Measurements from ENCODE around the gene TP53RK. TPM values are rescaled to one million over a fixed set of nuclear protein-coding genes. Genes with fewer than 3 reads are reported as not detected.

TP53RK gene
- total and polyA plus RNA-seq, 2 donors (not counting 1 experiment from before 2014, with no cell fraction given), result 3.1 to 22.5 TPM

DNA sequence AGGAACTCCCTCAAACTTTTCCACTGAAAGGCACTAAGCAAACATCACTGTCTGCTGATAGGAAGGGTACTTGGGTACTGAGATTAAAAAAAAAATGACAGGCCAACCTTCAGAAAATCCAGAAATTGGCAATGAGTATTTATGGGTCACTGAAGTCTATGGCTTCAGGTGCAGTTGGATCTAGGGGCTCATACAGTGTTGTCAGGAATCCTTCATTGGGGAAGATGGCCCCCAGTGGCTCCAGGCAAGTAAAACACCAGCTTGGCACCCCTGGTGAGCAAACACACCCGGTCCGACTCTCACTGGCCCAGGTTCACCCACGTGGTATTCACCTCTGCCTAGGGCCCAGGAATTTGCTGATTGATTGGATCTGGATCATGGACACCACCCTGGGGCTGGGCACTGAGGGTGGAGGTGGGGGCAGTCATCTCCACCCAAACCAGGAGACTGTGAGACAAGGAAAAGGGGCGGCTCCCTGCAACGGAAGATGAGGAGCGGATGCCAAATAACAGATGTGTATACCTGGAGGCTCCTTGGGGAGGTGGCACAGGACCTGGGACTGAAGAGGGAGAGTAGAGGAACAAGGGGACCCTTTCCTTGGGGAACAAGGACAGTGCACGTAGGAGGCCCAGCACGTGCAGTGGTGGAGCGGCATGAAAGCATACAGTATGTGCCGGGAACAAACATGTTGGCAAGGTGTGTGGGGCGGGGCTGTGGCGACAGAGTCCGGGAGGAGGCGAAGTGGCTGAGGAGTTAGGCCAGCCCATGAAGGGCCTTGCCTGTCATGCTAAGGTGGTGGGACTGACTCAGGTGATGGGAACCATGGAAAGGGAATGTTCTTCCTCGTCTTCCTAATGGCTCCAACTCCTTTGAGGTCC is 25.0 kb upstream of the TP53RK start:
- ChIA-PET POLR2A (no interaction called here), CTCF (no interaction called here)
- ATAC-seq (ENCODE audit: low read depth), result no peak
- WGBS (ENCODE audit: insufficient coverage), result 93% methylated on average over 14 of the region's 15 CpGs
- peaks cover 8% of the 10 kb centered on the region for H3K4me1 Mint-ChIP-seq
- no peak overlapping the region for H3K4me3 Mint-ChIP-seq
- Histone ChIP-seq H3K4me1 (ENCODE audit: control insufficient read depth in 2 of 2, insufficient read depth in 2 of 2, low read length in 2 of 2) (peaks cover 6 to 10% of the 10 kb centered on the region in 2 donors), H3K36me3 (replicated peaks in 1 of 2; ENCODE audit: control extremely low read depth in 1 of 2, control insufficient read depth in 1 of 2, extremely low read depth in 1 of 2, insufficient read depth in 2 of 2, low read length in 1 of 2) (no peaks in the 10 kb centered on the region), H3K4me3 (ENCODE audit: control extremely low read depth in 1 of 5, extremely low read depth in 1 of 5, insufficient read depth in 1 of 5, low read depth in 2 of 5, low read length in 4 of 5) (no peak overlapping the region), H3K9ac (ENCODE audit: low read length) (no peak overlapping the region), H3K27ac (ENCODE audit: low read length in 2 of 2) (no peak overlapping the region), H3K9me3 (ENCODE audit: control extremely low read depth in 1 of 3, control insufficient read depth in 2 of 3, insufficient read depth in 1 of 3, low read length in 2 of 3) (no peaks in the 10 kb centered on the region), H3K4me2 (replicated peaks; ENCODE audit: low read depth, low read length, poor library complexity, severe bottlenecking) (no peak overlapping the region), H2AFZ (ENCODE audit: insufficient read depth, low read depth, low read length, poor library complexity, severe bottlenecking) (no peak overlapping the region), H3K79me2 (ENCODE audit: control insufficient read depth, insufficient read depth, low read length) (no peaks in the 10 kb centered on the region), H4K20me1 (ENCODE audit: control insufficient read depth, insufficient read depth, low read length, poor library complexity, severe bottlenecking) (no peaks in the 10 kb centered on the region), H3K27me3 (replicated peaks in 1 of 4; ENCODE audit: control extremely low read depth in 1 of 4, control insufficient read depth in 3 of 4, insufficient read depth in 4 of 4, low read length in 3 of 4) (peaks cover 0 to 31% (median 11%) of the 10 kb centered on the region in 4 experiments)
- intact Hi-C loops (cut with micrococcal nuclease), result no loop called here
- H3K27ac Mint-ChIP-seq, result no peak overlapping the region
- peaks cover 56% of the 10 kb centered on the region for H3K27me3 Mint-ChIP-seq
- no peaks in the 10 kb centered on the region for H3K9me3 Mint-ChIP-seq (ENCODE audit: insufficient read depth)
- TF ChIP-seq EZH2 (IDR thresholded peaks at IDR 0.05; ENCODE audit: borderline replicate concordance, insufficient read depth, low read depth, low read length, poor library complexity, severe bottlenecking), result no peak
- TF ChIP-seq, protein P1, sequence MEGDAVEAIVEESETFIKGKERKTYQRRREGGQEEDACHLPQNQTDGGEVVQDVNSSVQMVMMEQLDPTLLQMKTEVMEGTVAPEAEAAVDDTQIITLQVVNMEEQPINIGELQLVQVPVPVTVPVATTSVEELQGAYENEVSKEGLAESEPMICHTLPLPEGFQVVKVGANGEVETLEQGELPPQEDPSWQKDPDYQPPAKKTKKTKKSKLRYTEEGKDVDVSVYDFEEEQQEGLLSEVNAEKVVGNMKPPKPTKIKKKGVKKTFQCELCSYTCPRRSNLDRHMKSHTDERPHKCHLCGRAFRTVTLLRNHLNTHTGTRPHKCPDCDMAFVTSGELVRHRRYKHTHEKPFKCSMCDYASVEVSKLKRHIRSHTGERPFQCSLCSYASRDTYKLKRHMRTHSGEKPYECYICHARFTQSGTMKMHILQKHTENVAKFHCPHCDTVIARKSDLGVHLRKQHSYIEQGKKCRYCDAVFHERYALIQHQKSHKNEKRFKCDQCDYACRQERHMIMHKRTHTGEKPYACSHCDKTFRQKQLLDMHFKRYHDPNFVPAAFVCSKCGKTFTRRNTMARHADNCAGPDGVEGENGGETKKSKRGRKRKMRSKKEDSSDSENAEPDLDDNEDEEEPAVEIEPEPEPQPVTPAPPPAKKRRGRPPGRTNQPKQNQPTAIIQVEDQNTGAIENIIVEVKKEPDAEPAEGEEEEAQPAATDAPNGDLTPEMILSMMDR (IDR thresholded peaks at IDR 0.05), result no peak
- no peak for DNase-seq

DNA sequence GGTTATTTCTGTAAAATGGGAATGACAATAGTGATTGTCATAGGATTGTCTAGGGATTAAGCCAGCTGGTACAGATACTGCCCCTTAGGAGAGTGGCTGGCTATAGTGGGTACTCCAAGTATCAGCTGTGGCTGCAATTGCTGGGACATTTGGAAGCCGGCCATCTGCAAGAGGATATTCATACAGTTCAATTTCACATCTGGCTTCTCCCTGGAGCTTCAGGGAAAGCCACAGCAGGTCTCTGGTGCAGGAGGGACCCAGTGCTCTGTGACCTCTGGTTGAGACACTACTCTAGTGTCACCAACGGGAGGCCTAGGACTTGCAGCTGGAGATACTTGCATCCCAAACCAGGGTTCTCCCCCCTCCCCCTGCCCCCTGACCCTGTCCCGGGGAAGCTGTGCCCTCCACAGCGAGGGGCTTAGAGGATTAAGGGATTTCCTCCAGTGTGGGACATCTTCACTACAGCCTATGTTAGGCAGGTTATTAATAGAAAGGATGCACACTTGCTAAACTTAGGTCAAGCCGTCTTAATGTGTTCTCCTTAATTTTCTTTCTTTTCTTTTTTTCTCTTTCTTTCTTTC is 22.9 kb upstream of the TP53RK start:
- Mint-ChIP-seq H3K27ac (no peak overlapping the region), H3K4me3 (no peak overlapping the region), H3K4me1 (peaks cover 11% of the 10 kb centered on the region), H3K9me3 (ENCODE audit: insufficient read depth) (no peaks in the 10 kb centered on the region), H3K27me3 (peaks cover 67% of the 10 kb centered on the region)
- no peak overlapping the region for H3K9ac ChIP-seq (ENCODE audit: low read length)
- ChIA-PET POLR2A (no interaction called here), CTCF (no interaction called here)
- intact Hi-C loops (cut with micrococcal nuclease), result no loop called here
- no peak overlapping the region for H3K4me2 ChIP-seq (replicated peaks; ENCODE audit: low read depth, low read length, poor library complexity, severe bottlenecking)
- H3K4me1 ChIP-seq (ENCODE audit: control insufficient read depth in 2 of 2, insufficient read depth in 2 of 2, low read length in 2 of 2), result peaks cover 6 to 16% of the 10 kb centered on the region in 2 donors
- WGBS (ENCODE audit: insufficient coverage), result 100% methylated on average over 1 of the region's 5 CpGs
- no peak for ATAC-seq (ENCODE audit: low read depth)
- DNase-seq, result no peak
- no peaks in the 10 kb centered on the region for H4K20me1 ChIP-seq (ENCODE audit: control insufficient read depth, insufficient read depth, low read length, poor library complexity, severe bottlenecking)
- no peak overlapping the region for H2AFZ ChIP-seq (ENCODE audit: insufficient read depth, low read depth, low read length, poor library complexity, severe bottlenecking)
- H3K79me2 ChIP-seq (ENCODE audit: control insufficient read depth, insufficient read depth, low read length), result no peaks in the 10 kb centered on the region
- H3K4me3 ChIP-seq (ENCODE audit: control extremely low read depth in 1 of 5, extremely low read depth in 1 of 5, insufficient read depth in 1 of 5, low read depth in 2 of 5, low read length in 4 of 5), result no peak overlapping the region
- no peaks in the 10 kb centered on the region for H3K36me3 ChIP-seq (replicated peaks in 1 of 2; ENCODE audit: control extremely low read depth in 1 of 2, control insufficient read depth in 1 of 2, extremely low read depth in 1 of 2, insufficient read depth in 2 of 2, low read length in 1 of 2)
- TF ChIP-seq EZH2 (IDR thresholded peaks at IDR 0.05; ENCODE audit: borderline replicate concordance, insufficient read depth, low read depth, low read length, poor library complexity, severe bottlenecking), result no peak
- TF ChIP-seq, protein P1 (IDR thresholded peaks at IDR 0.05), result no peak
- H3K27me3 ChIP-seq (replicated peaks in 1 of 4; ENCODE audit: control extremely low read depth in 1 of 4, control insufficient read depth in 3 of 4, insufficient read depth in 4 of 4, low read length in 3 of 4), result peaks cover 0 to 45% (median 18%) of the 10 kb centered on the region in 4 experiments
- no peak overlapping the region for H3K27ac ChIP-seq (ENCODE audit: low read length in 2 of 2)
- peaks cover 0 to 3% (median 0%) of the 10 kb centered on the region in 3 donors for H3K9me3 ChIP-seq (ENCODE audit: control extremely low read depth in 1 of 3, control insufficient read depth in 2 of 3, insufficient read depth in 1 of 3, low read length in 2 of 3)

Measured in B cell (primary cell).